ENCODE data around the gene LRFN2. TPM values are rescaled to one million over a fixed set of nuclear protein-coding genes. Genes with fewer than 3 reads are reported as not detected.

LRFN2 gene
- total RNA-seq, 6 donors from 2014 or later: 0.06 to 0.20 TPM; not detected in 4

DNA sequence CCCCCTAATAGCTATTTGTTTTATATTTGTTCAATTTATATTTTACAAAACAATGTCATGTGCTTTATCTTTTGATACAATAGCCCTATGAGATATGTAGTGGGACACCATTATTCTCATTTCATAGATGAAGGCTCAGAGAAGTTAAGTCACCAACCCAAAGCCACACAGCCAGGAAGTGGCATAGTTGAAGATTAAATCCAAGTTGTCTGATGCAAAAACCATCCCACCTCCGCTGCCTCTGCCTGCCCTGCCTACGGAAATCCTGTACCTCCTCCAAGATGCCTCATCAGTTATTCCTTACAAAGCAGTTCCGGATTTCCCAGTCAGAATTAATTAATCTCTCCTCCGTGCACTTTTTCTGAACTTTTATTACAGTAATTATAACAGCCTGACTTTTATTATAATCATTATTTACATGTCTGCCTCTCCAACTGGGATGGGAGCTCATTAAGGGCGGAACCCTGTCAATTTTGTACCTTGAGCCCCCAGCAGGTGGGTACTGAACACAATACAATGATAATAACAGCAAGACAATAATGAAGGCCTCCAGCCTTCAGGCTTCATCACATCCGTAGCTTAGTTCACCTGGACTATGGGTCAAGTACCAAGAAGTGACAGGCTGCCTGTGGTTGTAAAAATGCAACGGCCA lies 54.7 kb downstream of the LRFN2 start:
- Histone ChIP-seq H3K4me1 (no peaks in the 10 kb centered on the region), H3K27ac (no peak overlapping the region), H3K4me3 (no peak overlapping the region), H3K9me3 (no peaks in the 10 kb centered on the region), H3K27me3 (no peaks in the 10 kb centered on the region), H3K36me3 (no peaks in the 10 kb centered on the region)
- no peak for ATAC-seq (ENCODE audit: low FRiP score in 2 of 2)
- 86 to 90% methylated on average over 7 of the region's 7 CpGs for WGBS, 2 donors
- DNase-seq: no peak
- no peak for TF ChIP-seq POLR2A (IDR thresholded peaks at IDR 0.05)
- TF ChIP-seq, protein P1, sequence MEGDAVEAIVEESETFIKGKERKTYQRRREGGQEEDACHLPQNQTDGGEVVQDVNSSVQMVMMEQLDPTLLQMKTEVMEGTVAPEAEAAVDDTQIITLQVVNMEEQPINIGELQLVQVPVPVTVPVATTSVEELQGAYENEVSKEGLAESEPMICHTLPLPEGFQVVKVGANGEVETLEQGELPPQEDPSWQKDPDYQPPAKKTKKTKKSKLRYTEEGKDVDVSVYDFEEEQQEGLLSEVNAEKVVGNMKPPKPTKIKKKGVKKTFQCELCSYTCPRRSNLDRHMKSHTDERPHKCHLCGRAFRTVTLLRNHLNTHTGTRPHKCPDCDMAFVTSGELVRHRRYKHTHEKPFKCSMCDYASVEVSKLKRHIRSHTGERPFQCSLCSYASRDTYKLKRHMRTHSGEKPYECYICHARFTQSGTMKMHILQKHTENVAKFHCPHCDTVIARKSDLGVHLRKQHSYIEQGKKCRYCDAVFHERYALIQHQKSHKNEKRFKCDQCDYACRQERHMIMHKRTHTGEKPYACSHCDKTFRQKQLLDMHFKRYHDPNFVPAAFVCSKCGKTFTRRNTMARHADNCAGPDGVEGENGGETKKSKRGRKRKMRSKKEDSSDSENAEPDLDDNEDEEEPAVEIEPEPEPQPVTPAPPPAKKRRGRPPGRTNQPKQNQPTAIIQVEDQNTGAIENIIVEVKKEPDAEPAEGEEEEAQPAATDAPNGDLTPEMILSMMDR (IDR thresholded peaks at IDR 0.05): no peak
- TF ChIP-seq EP300 (IDR thresholded peaks at IDR 0.05): no peak
- TF ChIP-seq POLR2AphosphoS5 (IDR thresholded peaks at IDR 0.05): no peak

DNA sequence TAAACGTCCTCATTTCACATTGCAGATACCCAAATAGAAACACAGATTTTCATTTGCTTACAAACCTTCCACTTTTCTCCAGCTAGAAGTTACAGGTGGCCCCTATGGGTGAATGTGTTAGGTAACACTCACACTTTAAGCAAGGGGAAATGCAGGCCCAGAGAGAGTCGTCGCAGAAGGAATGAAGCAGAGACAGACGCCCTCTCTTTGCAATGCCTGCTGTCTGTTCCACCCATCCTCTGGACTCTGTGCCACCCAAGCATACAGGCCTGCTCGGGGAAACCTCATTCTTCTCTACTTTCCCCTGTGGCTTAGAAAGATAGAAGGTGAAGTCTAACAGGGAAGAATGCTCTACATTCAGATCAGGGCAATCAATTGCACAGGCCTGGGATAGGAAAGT lies 57.2 kb downstream of the LRFN2 start:
- H3K4me1 ChIP-seq: no peaks in the 10 kb centered on the region
- H3K27me3 ChIP-seq: no peaks in the 10 kb centered on the region
- 83 to 84% methylated on average over 5 of the region's 5 CpGs for WGBS, 2 donors
- H3K4me3 ChIP-seq: no peak overlapping the region
- no peak overlapping the region for H3K27ac ChIP-seq
- H3K36me3 ChIP-seq: no peaks in the 10 kb centered on the region
- DNase-seq (no peak), ATAC-seq (ENCODE audit: low FRiP score in 2 of 2) (no peak)
- no peak for TF ChIP-seq POLR2AphosphoS5 (IDR thresholded peaks at IDR 0.05)
- no peak for TF ChIP-seq POLR2A (IDR thresholded peaks at IDR 0.05)
- TF ChIP-seq, protein P1 (IDR thresholded peaks at IDR 0.05): no peak
- no peak for TF ChIP-seq EP300 (IDR thresholded peaks at IDR 0.05)
- no peaks in the 10 kb centered on the region for H3K9me3 ChIP-seq

GRCh38 chr6:40529040-40529439 lies 58.1 kb downstream of the LRFN2 start:
- no peaks in the 10 kb centered on the region for H3K36me3 ChIP-seq
- no peaks in the 10 kb centered on the region for H3K9me3 ChIP-seq
- WGBS, 2 donors: 70 to 73% methylated on average over 4 of the region's 4 CpGs
- no peaks in the 10 kb centered on the region for H3K27me3 ChIP-seq
- H3K4me3 ChIP-seq: no peak overlapping the region
- TF ChIP-seq, protein P1 (IDR thresholded peaks at IDR 0.05): no peak
- no peak overlapping the region for H3K27ac ChIP-seq
- no peaks in the 10 kb centered on the region for H3K4me1 ChIP-seq
- DNase-seq: no peak
- ATAC-seq (ENCODE audit: low FRiP score in 2 of 2): no peak

GRCh38 chr6:40528051-40528450 lies 59.1 kb downstream of the LRFN2 start:
- H3K27ac ChIP-seq: no peak overlapping the region
- H3K27me3 ChIP-seq: no peaks in the 10 kb centered on the region
- H3K4me3 ChIP-seq: no peak overlapping the region
- no peaks in the 10 kb centered on the region for H3K9me3 ChIP-seq
- no peaks in the 10 kb centered on the region for H3K36me3 ChIP-seq
- ATAC-seq (ENCODE audit: low FRiP score in 2 of 2) (no peak), DNase-seq (no peak)
- TF ChIP-seq EP300 (IDR thresholded peaks at IDR 0.05) (no peak), POLR2A (IDR thresholded peaks at IDR 0.05) (no peak), POLR2AphosphoS5 (IDR thresholded peaks at IDR 0.05) (no peak)
- TF ChIP-seq, protein P1 (IDR thresholded peaks at IDR 0.05): no peak
- H3K4me1 ChIP-seq: no peaks in the 10 kb centered on the region
- 90 to 92% methylated on average over 5 of the region's 5 CpGs for WGBS, 2 donors

DNA sequence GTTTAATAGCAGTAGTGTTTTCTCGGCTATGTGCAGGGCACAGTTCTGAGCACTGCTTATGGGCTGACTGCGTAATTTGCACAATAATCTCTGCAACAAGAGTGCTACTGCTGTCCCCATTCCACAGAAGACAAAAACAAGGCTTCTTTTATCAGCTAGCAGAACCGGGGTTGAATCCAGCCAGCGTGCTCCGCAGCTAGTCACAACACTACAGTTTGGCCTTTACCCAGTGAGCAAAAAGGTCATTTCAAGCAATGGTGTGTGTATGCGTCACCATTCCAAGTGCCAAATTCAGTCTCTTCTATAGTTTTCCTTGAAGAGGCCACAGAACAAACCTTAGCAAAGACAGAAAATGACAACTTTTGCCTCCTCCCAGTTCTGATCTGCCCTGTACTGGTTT lies 61.1 kb downstream of the LRFN2 start:
- 74 to 80% methylated on average over 5 to 6 of the region's 6 CpGs for WGBS, 2 donors
- H3K36me3 ChIP-seq: no peaks in the 10 kb centered on the region
- ATAC-seq (ENCODE audit: low FRiP score in 2 of 2): no peak
- no peak for DNase-seq
- H3K9me3 ChIP-seq: no peaks in the 10 kb centered on the region
- H3K4me3 ChIP-seq: no peak overlapping the region
- no peaks in the 10 kb centered on the region for H3K4me1 ChIP-seq
- H3K27me3 ChIP-seq: no peaks in the 10 kb centered on the region
- TF ChIP-seq, protein P1 (IDR thresholded peaks at IDR 0.05): no peak
- TF ChIP-seq EP300 (IDR thresholded peaks at IDR 0.05) (no peak), POLR2AphosphoS5 (IDR thresholded peaks at IDR 0.05) (no peak), POLR2A (IDR thresholded peaks at IDR 0.05) (no peak)
- H3K27ac ChIP-seq: no peak overlapping the region
